SK-N-SH (cell line): ENCODE results near the gene INF2. TPM values are rescaled to one million over a fixed set of nuclear protein-coding genes. Genes with fewer than 3 reads are reported as not detected.

Experiments used
- CTCF ChIA-PET: fragments of 300-600, 350-600 bp; formaldehyde crosslinking; extraction: SDS; loops from one replicate; lab custom pipeline; 2021; lab: Yijun Ruan, JAX
- POLR2A ChIA-PET: fragments of 350-600 bp; sonication (Branson Sonifier 250); formaldehyde crosslinking; extraction: SDS; loops from one replicate; lab custom pipeline; 2020; ENCODE audit warnings: antibody characterized with exemption, inconsistent platforms; lab: Yijun Ruan, JAX
- DNase-seq: peaks from one replicate; pipeline ENCODE4 v3.0.0; 2012
- H2AFZ ChIP-seq: fragments of 200-600 bp; sonication (generic); 2 replicates; pipeline ENCODE4 v1.8.1; 2016; ENCODE audit warnings: antibody characterized with exemption, mild to moderate bottlenecking, low read depth
- H3F3A ChIP-seq: fragments of 200-600 bp; sonication (generic); replicated peaks from 2 replicates; pipeline ENCODE3; 2016; ENCODE audit warnings: antibody characterized with exemption, mild to moderate bottlenecking; ENCODE audit not compliant: insufficient read depth
- H3K27ac ChIP-seq, 2 experiments: fragments of 200-500 bp in 1 of 2; fragments of 200-600 bp in 1 of 2; sonication (Bioruptor generic) in 1 of 2; sonication (generic), shearing (Covaris generic) in 1 of 2; 2 replicates each; pipeline versions ENCODE4 v1.5.1 to v1.6.1; 2014 to 2016; ENCODE audit warnings: low read depth in 2 of 2, inconsistent platforms in 1 of 2, low read length in 1 of 2, mild to moderate bottlenecking in 1 of 2, mixed read lengths in 1 of 2
- H3K27me3 ChIP-seq: fragments of 200-600 bp; sonication (generic), shearing (Covaris generic); 2 replicates; pipeline ENCODE4 v1.6.1; 2016; ENCODE audit warnings: mixed run types; ENCODE audit not compliant: insufficient read depth
- H3K36me3 ChIP-seq, 2 experiments: fragments of 200-500 bp in 1 of 2; fragments of 200-600 bp in 1 of 2; sonication (Bioruptor generic) in 1 of 2; sonication (generic) in 1 of 2; replicated peaks in 1 of 2; 2 replicates each; pipeline versions ENCODE3 to v1.5.1; 2014 to 2016; ENCODE audit warnings: low read length in 1 of 2, mild to moderate bottlenecking in 1 of 2; ENCODE audit not compliant: insufficient read depth in 2 of 2, control insufficient read depth in 1 of 2
- H3K4me1 ChIP-seq, 2 experiments: fragments of 200-500 bp in 1 of 2; fragments of 200-600 bp in 1 of 2; sonication (Bioruptor generic) in 1 of 2; sonication (generic), shearing (Covaris generic) in 1 of 2; 2 replicates each; pipeline versions ENCODE4 v1.5.1 to v1.6.1; 2014 to 2016; ENCODE audit warnings: low read depth in 1 of 2, low read length in 1 of 2, mixed run types in 1 of 2; ENCODE audit not compliant: insufficient read depth in 2 of 2, control insufficient read depth in 1 of 2
- H3K4me2 ChIP-seq: fragments of 200-600 bp; sonication (generic), shearing (Covaris generic); 2 replicates; pipeline ENCODE4 v1.6.1; 2017; ENCODE audit warnings: mixed run types
- H3K4me3 ChIP-seq, 2 experiments: fragments of 200-500 bp in 1 of 2; fragments of 200-600 bp in 1 of 2; sonication (Bioruptor generic) in 1 of 2; sonication (generic), shearing (Covaris generic) in 1 of 2; 2 replicates each; pipeline versions ENCODE4 v1.5.1 to v1.8.1; 2014 to 2016; ENCODE audit warnings: low read depth in 2 of 2, inconsistent platforms in 1 of 2, low read length in 1 of 2, mild to moderate bottlenecking in 1 of 2, mixed read lengths in 1 of 2, moderate library complexity in 1 of 2
- H3K79me2 ChIP-seq: fragments of 200-600 bp; sonication (generic); 2 replicates; pipeline ENCODE4 v1.8.1; 2017; ENCODE audit warnings: mild to moderate bottlenecking; ENCODE audit not compliant: insufficient read depth
- H3K9ac ChIP-seq: fragments of 200-600 bp; sonication (generic); 2 replicates; pipeline ENCODE4 v1.6.1; 2017; ENCODE audit warnings: mixed run types
- H3K9me2 ChIP-seq: fragments of 200-600 bp; sonication (generic); 2 replicates; pipeline ENCODE4 v1.6.1; 2017; ENCODE audit warnings: mixed run types
- H3K9me3 ChIP-seq: fragments of 200-600 bp; sonication (generic); 2 replicates; pipeline ENCODE4 v1.6.1; 2017; ENCODE audit warnings: mixed run types, mild to moderate bottlenecking, moderate library complexity
- H4K20me1 ChIP-seq: fragments of 200-600 bp; sonication (generic); 2 replicates; pipeline ENCODE4 v1.6.1; 2017; ENCODE audit warnings: mild to moderate bottlenecking, mixed run types; ENCODE audit not compliant: insufficient read depth
- CHD2 ChIP-seq: fragments of 150-350 bp; IDR thresholded peaks from 2 replicates; pipeline ENCODE4 v1.6.1; 2018; ENCODE audit warnings: low read length; ENCODE audit not compliant: partially characterized antibody
- EP300 ChIP-seq, 2 experiments: IDR thresholded peaks; 2 replicates each; pipeline versions ENCODE4 v1.4.0 to v1.6.1; 2012; ENCODE audit warnings: borderline replicate concordance in 1 of 2, low read depth in 1 of 2, low read length in 1 of 2
- FOXM1 ChIP-seq: IDR thresholded peaks from 2 replicates; pipeline ENCODE4 v1.4.0; 2012; ENCODE audit warnings: low read depth, mild to moderate bottlenecking
- GABPA ChIP-seq: IDR thresholded peaks from 2 replicates; pipeline ENCODE4 v1.4.0; 2012; ENCODE audit warnings: low read depth, mild to moderate bottlenecking
- NRF1 ChIP-seq: IDR thresholded peaks from 2 replicates; pipeline ENCODE4 v1.6.1; 2012; ENCODE audit warnings: low read depth, mild to moderate bottlenecking, low read length
- RCOR1 ChIP-seq: fragments of 150-350 bp; IDR thresholded peaks from 2 replicates; pipeline ENCODE4 v1.6.1; 2017; ENCODE audit warnings: antibody characterized with exemption, low read length
- RFX5 ChIP-seq: IDR thresholded peaks from 2 replicates; pipeline ENCODE4 v1.6.1; 2012; ENCODE audit warnings: mild to moderate bottlenecking, improper control_type of control experiment, low read length
- RXRA ChIP-seq: IDR thresholded peaks from 2 replicates; pipeline ENCODE4 v1.4.0; 2012; ENCODE audit warnings: low read depth, mild to moderate bottlenecking, borderline replicate concordance
- TAF1 ChIP-seq: IDR thresholded peaks from 2 replicates; pipeline ENCODE4 v1.6.1; 2012; ENCODE audit warnings: low read depth, mild to moderate bottlenecking, low read length, moderate library complexity, borderline replicate concordance
- TCF12 ChIP-seq: IDR thresholded peaks from 2 replicates; pipeline ENCODE4 v1.4.0; 2012
- YY1 ChIP-seq: IDR thresholded peaks from 2 replicates; pipeline ENCODE4 v1.4.0; 2012; ENCODE audit warnings: low read depth, mild to moderate bottlenecking
- WGBS: methylation state at CpG from one replicate; pipeline ENCODE4 v1.1.6; 2017; ENCODE audit warnings: low lambda C conversion rate; 5-methylcytosine and 5-hydroxymethylcytosine counted together
- polyA plus RNA-seq, 3 experiments: library from polyadenylated mRNA; depleted of rRNA; stranded (reverse); fragments of >200 nt; gene quantifications; 2 replicates each; pipeline ENCODE4 v1.2.3, GENCODE V29; 2012
- TF ChIP-seq, protein P1 (sequence below): fragments of 200-600 bp; sonication (generic); IDR thresholded peaks from 2 replicates; pipeline ENCODE4 v1.6.1; 2017; ENCODE audit warnings: antibody characterized with exemption, mild to moderate bottlenecking, moderate library complexity
- TF ChIP-seq, protein P2 (sequence below): IDR thresholded peaks from 2 replicates; pipeline ENCODE4 v1.4.0; 2012; ENCODE audit warnings: low read depth, borderline replicate concordance
- TF ChIP-seq, protein P3 (sequence below): fragments of 150-350 bp; IDR thresholded peaks from 2 replicates; pipeline ENCODE4 v1.6.1; 2016; ENCODE audit warnings: mild to moderate bottlenecking, low read depth, low read length

The INF2 gene
- polyA plus RNA-seq, 1 of the 3 experiments (the other 2 are of a cell fraction): 32.5 TPM

DNA sequence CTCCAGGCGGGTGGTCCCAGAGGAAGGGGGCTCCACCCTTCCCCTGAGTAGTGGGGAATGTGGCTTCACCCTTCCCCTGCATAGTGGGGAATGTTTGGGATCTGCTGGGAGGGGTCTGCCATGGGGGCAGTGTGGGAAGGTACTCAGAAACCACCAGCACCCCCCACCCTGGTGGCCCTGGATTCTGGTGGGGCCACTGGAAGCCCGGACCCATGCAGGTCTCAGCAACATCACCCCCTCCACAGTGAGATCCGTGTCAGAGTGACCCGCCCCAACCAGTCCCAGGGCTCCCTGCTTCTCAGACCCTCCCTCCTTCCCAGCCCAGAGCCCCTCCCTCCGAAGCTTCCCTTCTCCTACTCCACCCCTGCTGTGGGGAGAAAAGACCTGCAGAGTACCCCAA, 30.3 kb upstream of the INF2 start (continued):
- TF ChIP-seq, protein P1, sequence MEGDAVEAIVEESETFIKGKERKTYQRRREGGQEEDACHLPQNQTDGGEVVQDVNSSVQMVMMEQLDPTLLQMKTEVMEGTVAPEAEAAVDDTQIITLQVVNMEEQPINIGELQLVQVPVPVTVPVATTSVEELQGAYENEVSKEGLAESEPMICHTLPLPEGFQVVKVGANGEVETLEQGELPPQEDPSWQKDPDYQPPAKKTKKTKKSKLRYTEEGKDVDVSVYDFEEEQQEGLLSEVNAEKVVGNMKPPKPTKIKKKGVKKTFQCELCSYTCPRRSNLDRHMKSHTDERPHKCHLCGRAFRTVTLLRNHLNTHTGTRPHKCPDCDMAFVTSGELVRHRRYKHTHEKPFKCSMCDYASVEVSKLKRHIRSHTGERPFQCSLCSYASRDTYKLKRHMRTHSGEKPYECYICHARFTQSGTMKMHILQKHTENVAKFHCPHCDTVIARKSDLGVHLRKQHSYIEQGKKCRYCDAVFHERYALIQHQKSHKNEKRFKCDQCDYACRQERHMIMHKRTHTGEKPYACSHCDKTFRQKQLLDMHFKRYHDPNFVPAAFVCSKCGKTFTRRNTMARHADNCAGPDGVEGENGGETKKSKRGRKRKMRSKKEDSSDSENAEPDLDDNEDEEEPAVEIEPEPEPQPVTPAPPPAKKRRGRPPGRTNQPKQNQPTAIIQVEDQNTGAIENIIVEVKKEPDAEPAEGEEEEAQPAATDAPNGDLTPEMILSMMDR: no peak
- no peak for TF ChIP-seq GABPA

DNA sequence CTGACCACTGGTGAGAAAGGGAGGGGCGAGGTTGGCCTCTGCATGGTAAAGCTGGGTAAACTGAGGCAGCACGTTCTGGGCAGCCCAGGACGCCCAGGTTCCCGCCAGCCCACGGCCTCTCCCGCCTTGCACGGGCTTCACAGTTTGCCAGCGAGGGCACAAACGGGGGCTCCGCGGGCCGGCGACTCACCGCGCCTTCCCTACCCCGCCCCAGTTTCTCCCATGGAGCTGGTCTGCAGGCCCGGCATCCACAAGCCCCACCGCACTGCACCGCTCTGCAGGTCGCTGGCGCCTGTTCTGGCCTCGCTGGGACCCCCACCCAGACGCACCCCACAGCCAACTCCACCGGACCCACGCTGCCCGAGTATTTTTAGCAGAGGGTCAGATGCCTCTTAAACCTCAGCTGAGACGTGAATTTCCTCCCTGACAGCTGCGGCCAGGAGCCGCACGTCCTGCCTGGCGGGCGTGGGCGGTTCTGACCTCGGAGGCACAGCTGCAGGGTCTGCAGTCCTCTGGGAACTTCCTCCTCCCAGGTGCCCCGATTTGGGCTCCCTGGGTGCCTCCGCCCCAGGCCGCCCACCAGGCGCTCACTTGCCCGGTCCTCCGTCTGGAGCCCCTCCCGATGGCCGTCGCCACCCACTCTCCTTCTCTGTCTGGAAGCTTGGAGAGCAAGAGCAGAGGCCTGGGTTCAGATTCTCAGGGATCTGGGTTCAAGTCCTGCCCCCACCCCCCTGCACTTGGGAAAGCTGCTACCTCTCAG, 29.5 kb upstream of the INF2 start:
- Histone ChIP-seq H3K79me2 (no peaks in the 10 kb centered on the region), H3K4me1 (no peaks in the 10 kb centered on the region), H3K4me2 (no peak overlapping the region), H3F3A (no peaks in the 10 kb centered on the region), H3K9me3 (no peaks in the 10 kb centered on the region), H3K36me3 (no peaks in the 10 kb centered on the region), H3K4me3 (no peak overlapping the region), H2AFZ (no peak overlapping the region), H3K27me3 (no peaks in the 10 kb centered on the region), H3K9ac (no peak overlapping the region), H3K27ac (no peak overlapping the region), H4K20me1 (no peaks in the 10 kb centered on the region), H3K9me2 (no peaks in the 10 kb centered on the region)
- WGBS: 72% methylated on average over 26 of the region's 43 CpGs
- ChIA-PET CTCF (interaction anchor here (1.0 to 1.3 kb wide), 3 partner anchors 9 to 109 kb away, joined by 3 to 4 read pairs (median 3); no protein-coding TSS in a partner anchor), POLR2A (no interaction called here)
- TF ChIP-seq YY1 (no peak), FOXM1 (no peak), TCF12 (no peak), CHD2 (no peak), EP300 (IDR thresholded peaks at IDR 0.05; ENCODE audit: borderline replicate concordance in 1 of 2, low read depth in 1 of 2, low read length in 1 of 2) (no peak), RCOR1 (no peak), TAF1 (no peak), RXRA (no peak), NRF1 (no peak), RFX5 (no peak)
- TF ChIP-seq, protein P2, sequence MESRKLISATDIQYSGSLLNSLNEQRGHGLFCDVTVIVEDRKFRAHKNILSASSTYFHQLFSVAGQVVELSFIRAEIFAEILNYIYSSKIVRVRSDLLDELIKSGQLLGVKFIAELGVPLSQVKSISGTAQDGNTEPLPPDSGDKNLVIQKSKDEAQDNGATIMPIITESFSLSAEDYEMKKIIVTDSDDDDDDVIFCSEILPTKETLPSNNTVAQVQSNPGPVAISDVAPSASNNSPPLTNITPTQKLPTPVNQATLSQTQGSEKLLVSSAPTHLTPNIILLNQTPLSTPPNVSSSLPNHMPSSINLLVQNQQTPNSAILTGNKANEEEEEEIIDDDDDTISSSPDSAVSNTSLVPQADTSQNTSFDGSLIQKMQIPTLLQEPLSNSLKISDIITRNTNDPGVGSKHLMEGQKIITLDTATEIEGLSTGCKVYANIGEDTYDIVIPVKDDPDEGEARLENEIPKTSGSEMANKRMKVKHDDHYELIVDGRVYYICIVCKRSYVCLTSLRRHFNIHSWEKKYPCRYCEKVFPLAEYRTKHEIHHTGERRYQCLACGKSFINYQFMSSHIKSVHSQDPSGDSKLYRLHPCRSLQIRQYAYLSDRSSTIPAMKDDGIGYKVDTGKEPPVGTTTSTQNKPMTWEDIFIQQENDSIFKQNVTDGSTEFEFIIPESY: no peak
- TF ChIP-seq, protein P3, sequence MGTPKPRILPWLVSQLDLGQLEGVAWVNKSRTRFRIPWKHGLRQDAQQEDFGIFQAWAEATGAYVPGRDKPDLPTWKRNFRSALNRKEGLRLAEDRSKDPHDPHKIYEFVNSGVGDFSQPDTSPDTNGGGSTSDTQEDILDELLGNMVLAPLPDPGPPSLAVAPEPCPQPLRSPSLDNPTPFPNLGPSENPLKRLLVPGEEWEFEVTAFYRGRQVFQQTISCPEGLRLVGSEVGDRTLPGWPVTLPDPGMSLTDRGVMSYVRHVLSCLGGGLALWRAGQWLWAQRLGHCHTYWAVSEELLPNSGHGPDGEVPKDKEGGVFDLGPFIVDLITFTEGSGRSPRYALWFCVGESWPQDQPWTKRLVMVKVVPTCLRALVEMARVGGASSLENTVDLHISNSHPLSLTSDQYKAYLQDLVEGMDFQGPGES: no peak
- no peak for DNase-seq
